HL-60 (cell line): Measurements from ENCODE around the gene C11orf87.

Source experiments
- CTCF ChIP-seq: IDR thresholded peaks from one replicate; pipeline ENCODE4 v1.5.1; 2011; ENCODE audit warnings: low read length, control low read depth, inconsistent platforms; ENCODE audit not compliant: insufficient read depth
- GABPA ChIP-seq: IDR thresholded peaks from 2 replicates; pipeline ENCODE4 v1.6.1; 2012; ENCODE audit warnings: low read depth
- POLR2AphosphoS5 ChIP-seq: IDR thresholded peaks from 2 replicates; pipeline ENCODE4 v1.6.1; 2012; ENCODE audit warnings: low read depth
- REST ChIP-seq: IDR thresholded peaks from 2 replicates; pipeline ENCODE4 v1.6.1; 2012; ENCODE audit warnings: low read depth; ENCODE audit not compliant: insufficient replicate concordance
- SPI1 ChIP-seq: IDR thresholded peaks from 2 replicates; pipeline ENCODE4 v1.6.1; 2012; ENCODE audit warnings: low read depth, mild to moderate bottlenecking, borderline replicate concordance

GRCh38 chr11:109443052-109443451 is 21.1 kb downstream of the C11orf87 start:
- no peak for TF ChIP-seq CTCF
- TF ChIP-seq POLR2AphosphoS5, result no peak
- no peak for TF ChIP-seq GABPA
- TF ChIP-seq REST, result no peak
- TF ChIP-seq SPI1, result no peak
